ENCODE data around the gene TPP2. TPM values are rescaled to one million over a fixed set of nuclear protein-coding genes. Genes with fewer than 3 reads are reported as not detected.

The TPP2 gene
- total RNA-seq, 3 donors from 2014 or later: 37.6 to 44.0 (median 38.2) TPM

GRCh38 chr13:102702965-102703725 is 106.4 kb downstream of the TPP2 start:
- no peak for ATAC-seq
- Histone ChIP-seq H3K4me3 (no peak overlapping the region), H3K9me3 (peaks cover 3% of the 10 kb centered on the region), H3K36me3 (ENCODE audit: low read depth) (no peaks in the 10 kb centered on the region), H3K4me1 (ENCODE audit: low read depth) (no peaks in the 10 kb centered on the region)
- DNase-seq: no peak
- intact Hi-C loops (cut with DNase I, micrococcal nuclease): no loop called here
- no peak for TF ChIP-seq CTCF (IDR thresholded peaks at IDR 0.05)

- ATAC-seq (no peak), DNase-seq (no peak)
- H3K9me3 ChIP-seq: no peaks in the 10 kb centered on the region
- no peaks in the 10 kb centered on the region for H3K4me1 ChIP-seq (ENCODE audit: low read depth)
- TF ChIP-seq CTCF (IDR thresholded peaks at IDR 0.05): no peak
- H3K36me3 ChIP-seq (ENCODE audit: low read depth): no peaks in the 10 kb centered on the region
- no peak overlapping the region for H3K4me3 ChIP-seq
- intact Hi-C loops (cut with DNase I, micrococcal nuclease): no loop called here
Measured at GRCh38 chr13:102703726-102704035, 106.9 kb downstream of the TPP2 start.

- Histone ChIP-seq H3K4me1 (ENCODE audit: low read depth) (no peaks in the 10 kb centered on the region), H3K9me3 (no peaks in the 10 kb centered on the region), H3K36me3 (ENCODE audit: low read depth) (no peaks in the 10 kb centered on the region), H3K4me3 (no peak overlapping the region)
- no peak for TF ChIP-seq CTCF (IDR thresholded peaks at IDR 0.05)
- intact Hi-C loops (cut with DNase I, micrococcal nuclease): no loop called here
- DNase-seq (no peak), ATAC-seq (no peak)
Measured at GRCh38 chr13:102704238-102705058, 107.7 kb downstream of the TPP2 start.

- ATAC-seq (no peak), DNase-seq (no peak)
- H3K36me3 ChIP-seq (ENCODE audit: low read depth): no peaks in the 10 kb centered on the region
- H3K9me3 ChIP-seq: no peaks in the 10 kb centered on the region
- H3K4me3 ChIP-seq: no peak overlapping the region
- TF ChIP-seq CTCF (IDR thresholded peaks at IDR 0.05): no peak
- intact Hi-C loops (cut with DNase I, micrococcal nuclease): no loop called here
- no peaks in the 10 kb centered on the region for H3K4me1 ChIP-seq (ENCODE audit: low read depth)
Measured at GRCh38 chr13:102707467-102707866, 110.7 kb downstream of the TPP2 start.

GRCh38 chr13:102708211-102708610 is 111.4 kb downstream of the TPP2 start:
- Histone ChIP-seq H3K4me1 (ENCODE audit: low read depth) (no peaks in the 10 kb centered on the region), H3K4me3 (no peak overlapping the region), H3K9me3 (no peaks in the 10 kb centered on the region), H3K36me3 (ENCODE audit: low read depth) (no peaks in the 10 kb centered on the region)
- intact Hi-C loops (cut with DNase I, micrococcal nuclease): no loop called here
- no peak for DNase-seq
- no peak for ATAC-seq
- TF ChIP-seq CTCF (IDR thresholded peaks at IDR 0.05): no peak
